ENCODE measurements around the gene CAMTA1.

Gene CAMTA1

GRCh38 chr1:7666249-7666648 lies 881.0 kb downstream of the CAMTA1 start:
- TF ChIP-seq, protein P1, sequence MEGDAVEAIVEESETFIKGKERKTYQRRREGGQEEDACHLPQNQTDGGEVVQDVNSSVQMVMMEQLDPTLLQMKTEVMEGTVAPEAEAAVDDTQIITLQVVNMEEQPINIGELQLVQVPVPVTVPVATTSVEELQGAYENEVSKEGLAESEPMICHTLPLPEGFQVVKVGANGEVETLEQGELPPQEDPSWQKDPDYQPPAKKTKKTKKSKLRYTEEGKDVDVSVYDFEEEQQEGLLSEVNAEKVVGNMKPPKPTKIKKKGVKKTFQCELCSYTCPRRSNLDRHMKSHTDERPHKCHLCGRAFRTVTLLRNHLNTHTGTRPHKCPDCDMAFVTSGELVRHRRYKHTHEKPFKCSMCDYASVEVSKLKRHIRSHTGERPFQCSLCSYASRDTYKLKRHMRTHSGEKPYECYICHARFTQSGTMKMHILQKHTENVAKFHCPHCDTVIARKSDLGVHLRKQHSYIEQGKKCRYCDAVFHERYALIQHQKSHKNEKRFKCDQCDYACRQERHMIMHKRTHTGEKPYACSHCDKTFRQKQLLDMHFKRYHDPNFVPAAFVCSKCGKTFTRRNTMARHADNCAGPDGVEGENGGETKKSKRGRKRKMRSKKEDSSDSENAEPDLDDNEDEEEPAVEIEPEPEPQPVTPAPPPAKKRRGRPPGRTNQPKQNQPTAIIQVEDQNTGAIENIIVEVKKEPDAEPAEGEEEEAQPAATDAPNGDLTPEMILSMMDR (IDR thresholded peaks at IDR 0.05; ENCODE audit: borderline replicate concordance, insufficient read depth, low read depth, low read length) = no peak
- no peak overlapping the region for H3K4me3 ChIP-seq (ENCODE audit: low read depth, low read length)

DNA sequence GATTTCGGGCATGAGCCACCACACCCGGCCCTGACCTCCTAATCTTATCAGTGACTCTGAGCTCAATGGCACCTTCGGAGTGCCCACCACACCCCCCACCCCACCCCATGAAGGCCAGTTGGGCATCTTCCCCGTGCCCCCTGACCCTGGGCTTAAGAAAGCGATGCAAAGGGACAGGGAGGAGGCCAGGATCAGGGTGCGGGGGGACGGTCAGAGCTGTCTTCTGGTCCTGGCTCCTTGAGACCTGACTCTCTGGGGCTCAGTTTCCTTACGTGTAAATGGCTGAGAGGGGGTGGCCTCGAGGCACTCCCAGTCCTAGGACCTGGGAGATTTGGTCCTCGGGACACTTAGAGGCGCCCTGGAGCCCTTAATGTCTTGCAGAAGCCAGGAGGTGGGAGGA lies 881.9 kb downstream of the CAMTA1 start:
- TF ChIP-seq, protein P1 (IDR thresholded peaks at IDR 0.05; ENCODE audit: borderline replicate concordance, insufficient read depth, low read depth, low read length) = no peak
- H3K4me3 ChIP-seq (ENCODE audit: low read depth, low read length) = no peak overlapping the region

DNA sequence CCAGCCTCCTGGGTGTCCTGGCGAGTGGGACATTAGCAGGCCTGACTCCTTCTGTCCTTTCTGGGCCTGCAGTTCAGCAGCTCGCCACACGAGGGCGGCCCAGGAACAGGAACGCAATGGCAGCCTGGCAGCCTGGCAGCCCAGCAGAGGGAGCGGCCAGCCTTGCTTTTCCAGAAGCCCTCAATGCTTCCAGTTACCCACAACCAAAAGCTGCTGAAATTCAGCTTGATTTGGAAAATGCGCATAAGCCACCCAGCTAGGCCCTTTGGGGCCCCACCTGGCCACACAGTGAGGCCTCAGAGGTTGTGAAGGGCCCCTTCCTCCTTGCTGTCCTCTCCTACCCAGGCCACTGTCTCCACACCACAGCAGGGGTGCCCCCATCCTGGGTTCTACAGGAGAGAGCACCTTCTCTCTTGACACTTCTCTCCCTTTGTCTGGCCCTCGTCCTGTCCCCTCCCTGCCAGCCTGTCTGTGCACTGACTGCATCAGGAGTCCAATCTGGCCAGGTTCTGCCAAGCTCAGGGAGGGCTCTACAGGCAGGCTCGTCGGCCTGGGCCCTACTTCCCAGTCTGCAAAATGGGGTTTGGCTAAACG lies 882.5 kb downstream of the CAMTA1 start:
- TF ChIP-seq, protein P1 (IDR thresholded peaks at IDR 0.05; ENCODE audit: borderline replicate concordance, insufficient read depth, low read depth, low read length) = peak; percentile 98
- H3K4me3 ChIP-seq (ENCODE audit: low read depth, low read length) = no peak overlapping the region

DNA sequence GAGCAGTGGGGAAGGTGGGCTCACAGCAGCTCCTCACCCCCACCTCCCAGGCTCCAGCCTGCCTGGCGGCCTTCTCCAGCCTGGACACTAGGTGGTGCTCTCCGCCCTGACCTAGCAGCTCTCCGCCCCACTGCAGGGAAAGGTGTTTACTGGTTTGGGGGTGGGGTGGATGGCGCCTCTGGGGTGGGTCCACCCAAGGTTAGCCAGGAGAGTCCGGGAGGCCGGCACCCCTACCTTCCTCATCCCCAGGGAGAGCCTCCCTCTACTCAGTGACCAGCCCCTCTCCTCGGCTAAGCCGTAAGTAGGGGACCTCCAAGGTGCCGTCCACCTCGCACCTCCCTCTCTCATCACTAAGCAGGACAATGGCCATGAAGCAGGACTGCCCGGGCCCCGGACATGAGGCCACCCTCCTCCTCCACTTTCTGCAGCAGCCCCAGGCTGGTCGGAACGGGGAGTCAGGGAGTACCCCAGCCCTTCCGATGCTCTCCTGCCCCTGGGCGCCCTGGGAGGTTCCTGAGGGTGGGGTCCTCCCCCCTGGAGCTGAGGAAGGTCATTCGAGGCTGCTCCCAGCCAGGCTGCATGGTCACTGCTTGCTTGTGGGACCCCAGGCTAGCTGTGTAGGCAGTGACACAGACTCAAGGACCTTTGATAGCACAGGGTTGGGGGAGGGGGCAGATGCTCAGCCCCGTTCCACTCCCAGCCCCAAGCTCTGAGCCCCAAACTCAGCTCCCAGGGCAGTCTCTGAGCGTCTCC lies 884.5 kb downstream of the CAMTA1 start:
- TF ChIP-seq, protein P1 (IDR thresholded peaks at IDR 0.05; ENCODE audit: borderline replicate concordance, insufficient read depth, low read depth, low read length) = peak; percentile 93
- H3K4me3 ChIP-seq (ENCODE audit: low read depth, low read length) = no peak overlapping the region

DNA sequence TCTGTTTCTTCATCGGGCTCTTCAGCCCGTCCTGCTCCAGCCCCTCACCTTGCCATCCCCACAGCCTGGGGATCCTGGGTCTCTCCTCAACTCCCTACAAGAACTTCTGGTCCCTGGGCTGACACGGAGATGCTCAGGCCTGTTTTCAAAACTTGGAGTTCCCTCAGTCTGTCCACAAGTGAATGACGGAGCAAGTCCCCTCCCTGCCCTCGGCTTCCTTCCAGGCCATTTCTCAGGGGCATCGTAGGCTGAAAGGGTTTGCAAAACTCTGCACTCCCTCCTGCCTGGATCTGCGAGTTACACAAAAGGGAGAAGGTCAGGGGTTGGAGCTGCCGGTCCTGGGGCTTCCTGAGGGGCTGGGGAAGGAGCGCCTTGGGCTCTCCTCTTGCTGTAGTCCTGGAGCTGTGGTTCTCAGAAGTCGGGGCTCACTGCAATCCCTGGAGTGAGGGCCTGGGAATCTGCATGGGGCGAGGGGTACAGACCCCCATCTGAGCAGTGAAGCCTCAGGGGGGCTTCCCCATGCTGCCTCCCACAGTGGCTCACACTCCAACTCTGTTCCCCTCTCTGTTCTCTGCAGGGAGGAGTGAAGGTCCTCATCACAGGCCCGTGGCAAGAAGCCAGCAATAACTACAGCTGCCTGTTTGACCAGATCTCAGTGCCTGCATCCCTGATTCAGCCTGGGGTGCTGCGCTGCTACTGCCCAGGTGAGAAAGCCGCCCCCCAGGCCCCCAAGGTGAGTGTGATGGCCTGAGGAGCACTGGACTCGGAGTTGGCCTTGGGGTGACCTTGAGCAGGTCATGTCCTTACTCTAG lies 885.3 kb downstream of the CAMTA1 start:
- no peak overlapping the region for H3K4me3 ChIP-seq (ENCODE audit: low read depth, low read length)
- TF ChIP-seq, protein P1 (IDR thresholded peaks at IDR 0.05; ENCODE audit: borderline replicate concordance, insufficient read depth, low read depth, low read length) = no peak

- TF ChIP-seq, protein P1 (IDR thresholded peaks at IDR 0.05; ENCODE audit: borderline replicate concordance, insufficient read depth, low read depth, low read length) = no peak
- no peak overlapping the region for H3K4me3 ChIP-seq (ENCODE audit: low read depth, low read length)
Measured at GRCh38 chr1:7671146-7671465, 885.9 kb downstream of the CAMTA1 start.
